HCT116 (cell line): ENCODE results near the gene IER5L.

ENCODE experiments used
- ATF3 ChIP-seq: IDR thresholded peaks from 2 replicates; pipeline ENCODE4 v1.6.1; 2012
- CTCF ChIP-seq, 3 experiments: fragments of 200-600 bp in 1 of 3; sonication (generic) in 1 of 3; IDR thresholded peaks in 2 of 3; conservative IDR thresholded peaks in 1 of 3; 2 replicates each; pipeline ENCODE4 v1.5.1; 2012 to 2017; ENCODE audit warnings: low read depth in 2 of 3, low read length in 2 of 3, antibody characterized with exemption in 1 of 3, borderline replicate concordance in 1 of 3, control low read depth in 1 of 3, mild to moderate bottlenecking in 1 of 3, mixed read lengths in 1 of 3, mixed run types in 1 of 3, moderate library complexity in 1 of 3; ENCODE audit not compliant: insufficient read depth in 1 of 3
- EZH2 ChIP-seq: fragments of 200-600 bp; sonication (generic); IDR thresholded peaks from 2 replicates; pipeline ENCODE4 v1.6.1; 2017; ENCODE audit warnings: antibody characterized with exemption, mixed run types
- EZH2phosphoT487 ChIP-seq: fragments of 200-600 bp; IDR thresholded peaks from 2 replicates; pipeline ENCODE4 v1.6.1; 2018; ENCODE audit warnings: antibody characterized with exemption, borderline replicate concordance
- FOSL1 ChIP-seq: IDR thresholded peaks from 2 replicates; pipeline ENCODE4 v1.6.1; 2012; ENCODE audit warnings: low read depth
- JUND ChIP-seq: IDR thresholded peaks from 2 replicates; pipeline ENCODE4 v1.6.1; 2012
- MAX ChIP-seq: IDR thresholded peaks from 2 replicates; pipeline ENCODE4 v1.6.1; 2012
- POLR2A ChIP-seq: IDR thresholded peaks from 2 replicates; pipeline ENCODE4 v1.7.0; 2011; ENCODE audit warnings: borderline replicate concordance; ENCODE audit not compliant: insufficient read depth, insufficient read length; ENCODE audit errors: extremely low read depth
- POLR2AphosphoS5 ChIP-seq: IDR thresholded peaks from 2 replicates; pipeline ENCODE4 v1.6.1; 2011; ENCODE audit warnings: mild to moderate bottlenecking, low read depth, low read length, moderate library complexity
- REST ChIP-seq: IDR thresholded peaks from 2 replicates; pipeline ENCODE4 v1.6.1; 2012; ENCODE audit warnings: low read depth
- TCF7L2 ChIP-seq: IDR thresholded peaks from 2 replicates; pipeline ENCODE4 v1.7.0; 2011; ENCODE audit warnings: borderline replicate concordance, inconsistent platforms; ENCODE audit not compliant: insufficient read depth, insufficient read length; ENCODE audit errors: extremely low read depth
- YY1 ChIP-seq: IDR thresholded peaks from 2 replicates; pipeline ENCODE4 v1.6.1; 2011; ENCODE audit warnings: low read length, low read depth, moderate library complexity, mild to moderate bottlenecking; ENCODE audit not compliant: insufficient replicate concordance; ENCODE audit errors: extremely low read depth

GRCh38 chr9:129183495-129184218 lies 5.6 kb upstream of the IER5L start:
- TF ChIP-seq MAX (no peak), FOSL1 (no peak), CTCF (IDR thresholded peaks at IDR 0.05 in 2 of 3, conservative IDR thresholded peaks at IDR 0.05 in 1 of 3; ENCODE audit: borderline replicate concordance in 1 of 3, insufficient read depth in 1 of 3, low read depth in 2 of 3, low read length in 2 of 3) (no peak), POLR2AphosphoS5 (no peak), POLR2A (no peak), EZH2 (no peak), JUND (no peak), REST (no peak), EZH2phosphoT487 (no peak), TCF7L2 (no peak), ATF3 (no peak), YY1 (no peak)
